GM18508 (cell line): ENCODE results near the gene NEURL4.

ENCODE experiments used
- ATAC-seq: cut with Tn5 transposase; IDR thresholded peaks from one replicate; pipeline ENCODE4 v1.9.1; 2021; ENCODE audit warnings: moderate number of reproducible peaks; ENCODE audit not compliant: insufficient read depth, unreplicated experiment

The NEURL4 gene

DNA sequence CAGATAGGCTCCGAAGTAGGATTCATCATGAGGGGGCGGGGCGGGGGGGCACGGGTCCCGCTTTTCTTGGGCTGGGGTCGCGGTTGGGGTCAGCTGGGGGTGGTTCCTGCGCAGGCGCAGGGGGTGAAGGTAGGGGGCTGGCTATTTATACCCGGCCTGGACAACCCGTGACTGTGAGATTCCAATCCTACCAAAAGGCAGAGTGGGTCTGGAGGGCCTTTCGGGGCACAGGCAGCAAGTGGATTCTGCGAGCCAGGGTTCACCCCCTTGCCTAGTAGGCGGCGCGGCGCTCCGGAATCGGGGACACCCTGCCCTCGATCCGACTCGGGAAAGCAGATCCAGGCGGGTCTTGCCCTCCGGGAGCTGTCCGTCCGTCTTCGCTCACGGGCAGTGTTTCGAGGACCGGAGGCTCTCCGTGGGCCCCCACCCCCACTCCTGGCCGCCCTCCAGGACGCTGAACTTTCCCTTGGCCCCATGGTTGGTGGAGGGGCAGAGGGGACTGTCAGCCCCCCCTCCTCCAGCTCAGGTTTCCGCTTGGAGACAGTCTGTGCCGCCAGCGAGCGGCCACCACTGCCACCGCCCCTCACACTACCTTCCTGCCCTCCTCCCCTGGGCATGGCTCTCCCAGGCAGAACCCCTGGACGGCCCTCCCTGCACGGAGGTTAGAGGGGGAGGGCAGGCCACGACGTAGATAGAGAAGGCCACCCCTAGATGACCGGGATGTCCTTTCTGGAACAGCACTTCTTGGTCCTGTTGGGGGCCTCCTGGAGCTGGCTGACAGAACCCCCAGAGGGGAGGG lies 47.0 kb downstream of the NEURL4 start:
- no peak for ATAC-seq

- no peak for ATAC-seq
Observed at GRCh38 chr17:7281074-7281952, 47.8 kb downstream of the NEURL4 start, which contains the start of gene SLC2A4. TSS of gene SLC2A4 (plus strand) at chr17:7281718. CDS start at chr17:7281935, 217 bp downstream.

GRCh38 chr17:7280519-7281073 lies 48.5 kb downstream of the NEURL4 start:
- no peak for ATAC-seq

DNA sequence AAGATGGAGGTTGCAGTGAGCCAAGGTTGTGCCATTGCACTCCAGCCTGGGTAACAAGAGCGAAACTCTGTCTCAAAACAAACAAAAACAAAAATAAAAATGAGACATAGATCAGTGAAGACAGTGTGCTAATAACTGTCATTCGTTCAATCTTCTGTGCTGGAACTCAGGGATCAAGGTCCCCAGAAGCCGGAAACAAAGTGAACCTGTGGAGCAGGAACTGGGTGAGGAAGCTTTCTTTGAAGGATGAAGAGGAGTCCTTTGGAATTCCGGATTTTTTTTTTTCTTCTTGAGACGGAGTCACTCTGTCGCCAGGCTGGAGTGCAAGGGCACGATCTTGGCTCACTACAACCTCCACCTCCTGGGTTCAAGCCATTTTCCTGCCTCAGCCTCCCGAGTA lies 49.7 kb downstream of the NEURL4 start:
- ATAC-seq, result no peak

DNA sequence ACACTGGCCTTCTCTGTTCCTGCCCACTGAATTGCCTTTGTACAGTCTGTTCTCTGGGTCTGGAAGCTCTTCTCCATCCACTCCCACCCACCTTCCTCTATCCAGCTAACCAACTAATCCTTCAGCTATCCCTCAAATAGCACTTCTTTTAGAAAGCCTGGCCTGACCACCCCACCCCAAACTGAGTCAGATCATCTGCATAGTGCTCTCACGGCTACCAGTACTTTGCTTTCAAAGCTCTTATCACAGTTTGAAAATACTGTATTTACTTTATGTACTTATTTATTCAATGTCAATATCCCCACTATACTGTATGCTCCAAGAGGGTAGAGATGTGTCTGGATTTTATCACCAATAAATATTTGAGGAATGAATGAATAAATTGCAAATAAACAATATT lies 62.4 kb downstream of the NEURL4 start:
- ATAC-seq, result no peak
